ENCODE measurements around the gene CASQ2. TPM values are rescaled to one million over a fixed set of nuclear protein-coding genes. Genes with fewer than 3 reads are reported as not detected.

Gene CASQ2
- not detected in 2 replicates for polyA plus RNA-seq (2012; rRNA removed)
- polyA plus RNA-seq (2012; cell fraction: cytosol; rRNA removed) = not detected in 2 replicates
- polyA plus RNA-seq (2012; cell fraction: nucleus; rRNA removed) = not detected in 2 replicates

DNA sequence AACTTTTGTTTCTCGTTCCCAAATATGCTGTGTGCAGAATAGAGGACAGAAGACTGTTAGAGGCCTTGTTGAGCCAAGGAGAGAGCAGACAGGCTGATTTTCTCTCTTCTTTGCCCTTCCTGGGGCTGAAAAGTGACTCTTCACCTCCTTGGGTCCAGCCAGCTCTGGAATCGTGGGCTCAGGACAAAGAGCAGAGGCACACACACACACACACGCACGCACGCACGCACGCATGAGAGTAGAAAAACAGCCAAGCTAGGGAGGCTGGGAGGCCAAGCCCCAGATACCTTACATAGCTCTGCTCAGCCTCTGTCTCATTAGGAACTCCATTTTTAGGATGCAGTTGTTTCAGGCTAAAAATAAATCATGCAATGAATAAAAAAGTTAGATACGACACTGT lies at the start of gene CASQ2:
CASQ2 (minus strand) TSS at position 166 of the 400 bp plus-strand sequence. CDS start 173 bp downstream, outside the sequence.
- POLR2A ChIA-PET = no interaction called here
- CTCF ChIA-PET = interaction anchor here (1.1 to 7.5 kb wide), 4 partner anchors 46 to 160 kb away, joined by 4 to 106 read pairs (median 40); no protein-coding TSS in a partner anchor
- Histone ChIP-seq H2AFZ (ENCODE audit: low read depth) (no peak within 1 kb of the TSS), H3K9me3 (no peaks in the 10 kb centered on the region), H3K9me2 (no peaks in the 10 kb centered on the region), H4K20me1 (ENCODE audit: insufficient read depth) (no peaks in the 10 kb centered on the region), H3K36me3 (replicated peaks in 1 of 2; ENCODE audit: control insufficient read depth in 1 of 2, insufficient read depth in 2 of 2, low read length in 1 of 2) (no peaks in the 10 kb centered on the region), H3K4me3 (ENCODE audit: low read depth in 2 of 2, low read length in 1 of 2) (no peak within 1 kb of the TSS), H3K4me1 (ENCODE audit: control insufficient read depth in 1 of 2, insufficient read depth in 2 of 2, low read depth in 1 of 2, low read length in 1 of 2) (peaks cover 0 to 4% of the 10 kb centered on the region in 2 experiments; a peak in 1 of 4 replicates), H3K27me3 (ENCODE audit: insufficient read depth) (no peaks in the 10 kb centered on the region; the same call in 1 of the 2 replicates), H3K9ac (no peak within 1 kb of the TSS), H3K4me2 (no peak within 1 kb of the TSS), H3K27ac (ENCODE audit: low read depth in 2 of 2, low read length in 1 of 2) (no peak within 1 kb of the TSS), H3K79me2 (ENCODE audit: insufficient read depth) (no peaks in the 10 kb centered on the region), H3F3A (replicated peaks; ENCODE audit: insufficient read depth) (no peaks in the 10 kb centered on the region)
- 80% methylated on average over 8 of the region's 8 CpGs for WGBS (ENCODE audit: low lambda C conversion rate)
- no peak for DNase-seq
- no peak for TF ChIP-seq TEAD4 (IDR thresholded peaks at IDR 0.05; ENCODE audit: borderline replicate concordance, insufficient read depth)
- TF ChIP-seq, protein P1, sequence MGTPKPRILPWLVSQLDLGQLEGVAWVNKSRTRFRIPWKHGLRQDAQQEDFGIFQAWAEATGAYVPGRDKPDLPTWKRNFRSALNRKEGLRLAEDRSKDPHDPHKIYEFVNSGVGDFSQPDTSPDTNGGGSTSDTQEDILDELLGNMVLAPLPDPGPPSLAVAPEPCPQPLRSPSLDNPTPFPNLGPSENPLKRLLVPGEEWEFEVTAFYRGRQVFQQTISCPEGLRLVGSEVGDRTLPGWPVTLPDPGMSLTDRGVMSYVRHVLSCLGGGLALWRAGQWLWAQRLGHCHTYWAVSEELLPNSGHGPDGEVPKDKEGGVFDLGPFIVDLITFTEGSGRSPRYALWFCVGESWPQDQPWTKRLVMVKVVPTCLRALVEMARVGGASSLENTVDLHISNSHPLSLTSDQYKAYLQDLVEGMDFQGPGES (IDR thresholded peaks at IDR 0.05; ENCODE audit: low read depth, low read length) = no peak
- no peak for TF ChIP-seq RFX5 (IDR thresholded peaks at IDR 0.05; ENCODE audit: low read length)
- TF ChIP-seq RAD21 (IDR thresholded peaks at IDR 0.05; ENCODE audit: low read length) = no peak
- TF ChIP-seq, protein P2, sequence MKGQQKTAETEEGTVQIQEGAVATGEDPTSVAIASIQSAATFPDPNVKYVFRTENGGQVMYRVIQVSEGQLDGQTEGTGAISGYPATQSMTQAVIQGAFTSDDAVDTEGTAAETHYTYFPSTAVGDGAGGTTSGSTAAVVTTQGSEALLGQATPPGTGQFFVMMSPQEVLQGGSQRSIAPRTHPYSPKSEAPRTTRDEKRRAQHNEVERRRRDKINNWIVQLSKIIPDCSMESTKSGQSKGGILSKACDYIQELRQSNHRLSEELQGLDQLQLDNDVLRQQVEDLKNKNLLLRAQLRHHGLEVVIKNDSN (IDR thresholded peaks at IDR 0.05; ENCODE audit: borderline replicate concordance, low read depth) = no peak
- TF ChIP-seq, protein P3, sequence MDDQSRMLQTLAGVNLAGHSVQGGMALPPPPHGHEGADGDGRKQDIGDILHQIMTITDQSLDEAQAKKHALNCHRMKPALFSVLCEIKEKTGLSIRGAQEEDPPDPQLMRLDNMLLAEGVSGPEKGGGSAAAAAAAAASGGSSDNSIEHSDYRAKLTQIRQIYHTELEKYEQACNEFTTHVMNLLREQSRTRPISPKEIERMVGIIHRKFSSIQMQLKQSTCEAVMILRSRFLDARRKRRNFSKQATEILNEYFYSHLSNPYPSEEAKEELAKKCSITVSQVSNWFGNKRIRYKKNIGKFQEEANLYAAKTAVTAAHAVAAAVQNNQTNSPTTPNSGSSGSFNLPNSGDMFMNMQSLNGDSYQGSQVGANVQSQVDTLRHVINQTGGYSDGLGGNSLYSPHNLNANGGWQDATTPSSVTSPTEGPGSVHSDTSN (IDR thresholded peaks at IDR 0.05) = no peak
- TF ChIP-seq, protein P4, sequence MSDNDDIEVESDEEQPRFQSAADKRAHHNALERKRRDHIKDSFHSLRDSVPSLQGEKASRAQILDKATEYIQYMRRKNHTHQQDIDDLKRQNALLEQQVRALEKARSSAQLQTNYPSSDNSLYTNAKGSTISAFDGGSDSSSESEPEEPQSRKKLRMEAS (IDR thresholded peaks at IDR 0.05; ENCODE audit: low read depth) = no peak
- no peak for TF ChIP-seq YY1 (IDR thresholded peaks at IDR 0.05; ENCODE audit: low read depth)
- TF ChIP-seq POLR2AphosphoS5 (IDR thresholded peaks at IDR 0.05; ENCODE audit: low read depth, low read length) = no peak
- TF ChIP-seq RXRA (IDR thresholded peaks at IDR 0.05; ENCODE audit: borderline replicate concordance, low read depth) = no peak
- TF ChIP-seq, protein P5, sequence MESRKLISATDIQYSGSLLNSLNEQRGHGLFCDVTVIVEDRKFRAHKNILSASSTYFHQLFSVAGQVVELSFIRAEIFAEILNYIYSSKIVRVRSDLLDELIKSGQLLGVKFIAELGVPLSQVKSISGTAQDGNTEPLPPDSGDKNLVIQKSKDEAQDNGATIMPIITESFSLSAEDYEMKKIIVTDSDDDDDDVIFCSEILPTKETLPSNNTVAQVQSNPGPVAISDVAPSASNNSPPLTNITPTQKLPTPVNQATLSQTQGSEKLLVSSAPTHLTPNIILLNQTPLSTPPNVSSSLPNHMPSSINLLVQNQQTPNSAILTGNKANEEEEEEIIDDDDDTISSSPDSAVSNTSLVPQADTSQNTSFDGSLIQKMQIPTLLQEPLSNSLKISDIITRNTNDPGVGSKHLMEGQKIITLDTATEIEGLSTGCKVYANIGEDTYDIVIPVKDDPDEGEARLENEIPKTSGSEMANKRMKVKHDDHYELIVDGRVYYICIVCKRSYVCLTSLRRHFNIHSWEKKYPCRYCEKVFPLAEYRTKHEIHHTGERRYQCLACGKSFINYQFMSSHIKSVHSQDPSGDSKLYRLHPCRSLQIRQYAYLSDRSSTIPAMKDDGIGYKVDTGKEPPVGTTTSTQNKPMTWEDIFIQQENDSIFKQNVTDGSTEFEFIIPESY (IDR thresholded peaks at IDR 0.05; ENCODE audit: borderline replicate concordance, low read depth) = no peak
- TF ChIP-seq, protein P6, sequence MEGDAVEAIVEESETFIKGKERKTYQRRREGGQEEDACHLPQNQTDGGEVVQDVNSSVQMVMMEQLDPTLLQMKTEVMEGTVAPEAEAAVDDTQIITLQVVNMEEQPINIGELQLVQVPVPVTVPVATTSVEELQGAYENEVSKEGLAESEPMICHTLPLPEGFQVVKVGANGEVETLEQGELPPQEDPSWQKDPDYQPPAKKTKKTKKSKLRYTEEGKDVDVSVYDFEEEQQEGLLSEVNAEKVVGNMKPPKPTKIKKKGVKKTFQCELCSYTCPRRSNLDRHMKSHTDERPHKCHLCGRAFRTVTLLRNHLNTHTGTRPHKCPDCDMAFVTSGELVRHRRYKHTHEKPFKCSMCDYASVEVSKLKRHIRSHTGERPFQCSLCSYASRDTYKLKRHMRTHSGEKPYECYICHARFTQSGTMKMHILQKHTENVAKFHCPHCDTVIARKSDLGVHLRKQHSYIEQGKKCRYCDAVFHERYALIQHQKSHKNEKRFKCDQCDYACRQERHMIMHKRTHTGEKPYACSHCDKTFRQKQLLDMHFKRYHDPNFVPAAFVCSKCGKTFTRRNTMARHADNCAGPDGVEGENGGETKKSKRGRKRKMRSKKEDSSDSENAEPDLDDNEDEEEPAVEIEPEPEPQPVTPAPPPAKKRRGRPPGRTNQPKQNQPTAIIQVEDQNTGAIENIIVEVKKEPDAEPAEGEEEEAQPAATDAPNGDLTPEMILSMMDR (IDR thresholded peaks at IDR 0.05) = no peak
- TF ChIP-seq TAF1 (IDR thresholded peaks at IDR 0.05; ENCODE audit: borderline replicate concordance, low read depth, low read length) = no peak
- no peak for TF ChIP-seq FOSL2 (IDR thresholded peaks at IDR 0.05; ENCODE audit: borderline replicate concordance, low read depth)
- TF ChIP-seq NRF1 (IDR thresholded peaks at IDR 0.05; ENCODE audit: low read depth, low read length) = no peak
- TF ChIP-seq MEF2A (IDR thresholded peaks at IDR 0.05; ENCODE audit: borderline replicate concordance, low read depth) = no peak
- TF ChIP-seq EP300 (IDR thresholded peaks at IDR 0.05; ENCODE audit: borderline replicate concordance in 1 of 2, low read depth in 1 of 2, low read length in 1 of 2) = no peak
- no peak for TF ChIP-seq SMC3 (IDR thresholded peaks at IDR 0.05; ENCODE audit: low read depth, low read length)

All from SK-N-SH (cell line).